SJSA1 (cell line): Measurements from ENCODE around the gene OR4C45. TPM values are rescaled to one million over a fixed set of nuclear protein-coding genes. Genes with fewer than 3 reads are reported as not detected.
"Not testable (repeated sequence)": the region's sequence is repeated elsewhere in the genome, so short reads cannot be mapped to it uniquely, and the experiment has no call there.

Source experiments
- DNase-seq, 2 experiments: peaks; one replicate each; pipeline ENCODE4 v3.0.0-alpha.2; 2015 to 2020; ENCODE audit warnings: low spot score in 2 of 2, low read depth in 1 of 2
- H3K27ac ChIP-seq: fragments of 250-450 bp; sonication (Bioruptor Pico); 2 replicates; pipeline ENCODE4 v1.5.1; 2020; ENCODE audit warnings: mild to moderate bottlenecking, moderate library complexity
- H3K27me3 ChIP-seq: fragments of 250-450 bp; sonication (Bioruptor Pico); replicated peaks from 2 replicates; pipeline ENCODE4 v1.5.1; 2020; ENCODE audit warnings: mild to moderate bottlenecking, moderate library complexity
- H3K36me3 ChIP-seq: fragments of 250-450 bp; sonication (Bioruptor Pico); 2 replicates; pipeline ENCODE4 v1.5.1; 2020; ENCODE audit warnings: mild to moderate bottlenecking
- H3K4me1 ChIP-seq: fragments of 250-450 bp; sonication (Bioruptor Pico); replicated peaks from 2 replicates; pipeline ENCODE4 v1.6.1; 2021; ENCODE audit warnings: mild to moderate bottlenecking
- H3K4me3 ChIP-seq: fragments of 250-450 bp; sonication (Bioruptor Pico); 2 replicates; pipeline ENCODE4 v1.5.1; 2020; ENCODE audit warnings: mild to moderate bottlenecking
- H3K9me3 ChIP-seq: fragments of 250-450 bp; sonication (Bioruptor Pico); replicated peaks from 2 replicates; pipeline ENCODE4 v1.5.1; 2020; ENCODE audit warnings: mild to moderate bottlenecking
- total RNA-seq: library from RNA; depleted of rRNA; stranded (reverse); fragments of >200 nt; shearing (Covaris generic); gene quantifications from 2 replicates; pipeline ENCODE4 v1.2.3, GENCODE V29; 2014; rRNA removed

The OR4C45 gene
- total RNA-seq, 1 experiment from 2014 or later = not detected

GRCh38 chr11:50077526-50077925 is 44.9 kb downstream of the OR4C45 start:
- Histone ChIP-seq H3K27ac (no peak overlapping the region), H3K27me3 (no peaks in the 10 kb centered on the region), H3K36me3 (no peaks in the 10 kb centered on the region), H3K9me3 (peaks cover 3% of the 10 kb centered on the region; the same call in 1 of the 2 replicates), H3K4me1 (no peaks in the 10 kb centered on the region), H3K4me3 (no peak overlapping the region)
- no peak for DNase-seq

- no peak overlapping the region for H3K4me3 ChIP-seq
- H3K36me3 ChIP-seq = no peaks in the 10 kb centered on the region
- no peak overlapping the region for H3K27ac ChIP-seq
- DNase-seq = no peak
- H3K9me3 ChIP-seq = no peaks in the 10 kb centered on the region
- no peaks in the 10 kb centered on the region for H3K4me1 ChIP-seq
- H3K27me3 ChIP-seq = no peaks in the 10 kb centered on the region
These were observed 45.3 kb downstream of the OR4C45 start for GRCh38 chr11:50078001-50078400.

- not testable (repeated sequence) for H3K27ac ChIP-seq, H3K36me3 ChIP-seq, H3K27me3 ChIP-seq, DNase-seq, H3K4me1 ChIP-seq, H3K4me3 ChIP-seq, H3K9me3 ChIP-seq
These were observed 46.3 kb downstream of the OR4C45 start for GRCh38 chr11:50078946-50079345.

DNA sequence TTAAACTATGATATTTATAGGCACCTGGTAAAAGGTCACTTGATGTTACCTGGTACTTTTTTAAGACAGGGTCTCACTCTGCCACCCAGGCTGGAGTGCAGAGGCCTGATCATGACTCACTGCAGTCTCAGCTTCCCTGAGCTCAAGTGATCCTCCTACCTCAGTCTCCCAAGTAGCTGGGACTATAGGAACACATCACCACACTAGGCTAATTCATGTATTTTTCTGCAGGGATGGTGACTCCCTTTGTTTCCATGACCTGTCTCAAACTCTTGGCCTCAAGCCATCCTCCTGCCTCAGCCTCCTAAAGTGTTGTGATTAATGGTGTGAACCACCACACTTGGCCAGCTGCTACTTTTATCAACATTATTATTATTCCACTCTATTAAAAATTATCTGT is 47.6 kb downstream of the OR4C45 start:
- Histone ChIP-seq H3K4me3 (no peak overlapping the region), H3K36me3 (no peaks in the 10 kb centered on the region), H3K9me3 (no peaks in the 10 kb centered on the region), H3K27ac (no peak overlapping the region), H3K4me1 (no peaks in the 10 kb centered on the region), H3K27me3 (no peaks in the 10 kb centered on the region)
- no peak for DNase-seq

Other genes with a start within 250 kb of the OR4C45 start
- gene OR4C13, start 80.5 kb upstream of the OR4C45 start, total RNA-seq = not detected in 2 replicates
- gene OR4C12, start 50.3 kb upstream of the OR4C45 start, total RNA-seq = not detected in 2 replicates